Hematopoietic multipotent progenitor cell treated with erythropoietin and hydrocortisone succinate and interleukin-3 and kit ligand, for 15 days (in vitro differentiated cells): ENCODE results near the gene OXA1L.
"Not testable (repeated sequence)": the region's sequence is repeated elsewhere in the genome, so short reads cannot be mapped to it uniquely, and the experiment has no call there.

ENCODE experiments used
- DNase-seq: peaks from one replicate; pipeline ENCODE4 v3.0.0-alpha.2; 2015; ENCODE audit warnings: low spot score

The OXA1L gene

GRCh38 chr14:22800346-22800745 lies 33.9 kb downstream of the OXA1L start:
- DNase-seq: no peak

DNA sequence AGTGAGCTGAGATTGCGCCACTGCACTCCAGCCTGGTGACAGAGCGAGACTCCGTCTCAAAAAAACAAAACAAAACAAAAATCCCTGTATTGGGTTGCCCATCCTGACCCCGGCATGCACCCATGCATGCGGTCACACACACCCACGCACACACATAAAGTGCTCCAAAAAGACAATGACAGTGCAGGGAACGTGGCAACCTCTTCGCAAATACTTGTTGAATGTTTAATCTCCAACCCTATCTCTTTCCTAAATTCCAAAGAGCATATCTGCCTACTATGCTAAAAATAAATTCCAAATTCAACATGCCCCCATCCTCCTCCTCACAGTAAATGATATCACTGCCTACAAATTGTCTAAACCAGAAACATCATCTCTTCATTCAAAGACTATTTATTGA lies 35.2 kb downstream of the OXA1L start:
- DNase-seq: no peak

DNA sequence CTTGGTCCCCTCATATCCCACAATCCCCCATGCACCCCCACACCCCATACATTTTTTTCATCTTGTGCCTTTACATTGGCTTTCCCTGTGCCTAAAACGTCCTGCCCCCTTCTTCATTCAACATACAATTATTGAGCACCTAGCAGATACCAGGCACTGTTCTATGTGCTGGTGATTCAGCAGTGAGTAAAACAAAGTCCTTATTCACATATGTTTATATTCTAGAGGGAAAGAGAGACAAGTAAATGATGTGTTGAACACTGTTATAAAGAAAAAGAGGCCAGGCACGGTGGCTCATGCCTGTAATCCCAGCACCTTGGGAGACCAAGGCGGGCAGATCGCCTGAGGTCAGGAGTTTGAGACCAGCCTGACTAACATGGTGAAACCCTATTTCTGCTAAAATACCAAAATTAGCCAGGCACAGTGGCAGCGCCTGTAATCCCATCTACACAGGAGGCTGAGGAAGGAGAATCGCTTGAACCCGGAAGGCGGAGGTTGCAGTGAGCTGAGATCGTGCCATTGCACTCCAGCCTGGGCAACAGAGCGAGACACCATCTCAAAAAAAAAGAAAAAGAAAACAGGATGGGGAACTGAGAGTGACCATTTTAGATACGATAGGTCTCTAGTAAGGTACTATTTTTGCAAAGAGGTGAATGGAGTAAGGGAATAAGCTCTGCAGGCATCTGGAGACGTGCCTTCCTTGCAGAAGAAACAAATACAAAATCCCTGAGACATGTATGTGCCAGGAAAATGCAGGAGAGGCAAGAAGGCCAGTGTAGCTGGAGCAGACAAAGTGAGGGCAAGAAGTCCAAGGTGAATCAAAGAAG lies 36.6 kb downstream of the OXA1L start:
- no peak for DNase-seq

DNA sequence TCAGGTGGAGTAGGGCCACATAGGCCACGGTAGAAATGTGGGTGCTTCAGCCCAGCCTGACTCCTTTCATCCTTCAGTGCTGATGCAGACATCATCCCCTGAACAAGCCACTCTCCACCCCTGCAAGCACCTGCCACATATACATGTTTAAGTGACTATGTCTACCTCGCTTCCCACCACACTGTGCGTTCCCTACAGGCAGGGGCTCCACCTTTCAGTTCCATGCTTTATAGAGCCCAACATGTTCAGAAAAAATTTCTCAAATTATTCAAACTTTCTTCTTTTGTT lies 37.1 kb downstream of the OXA1L start:
- DNase-seq: no peak

DNA sequence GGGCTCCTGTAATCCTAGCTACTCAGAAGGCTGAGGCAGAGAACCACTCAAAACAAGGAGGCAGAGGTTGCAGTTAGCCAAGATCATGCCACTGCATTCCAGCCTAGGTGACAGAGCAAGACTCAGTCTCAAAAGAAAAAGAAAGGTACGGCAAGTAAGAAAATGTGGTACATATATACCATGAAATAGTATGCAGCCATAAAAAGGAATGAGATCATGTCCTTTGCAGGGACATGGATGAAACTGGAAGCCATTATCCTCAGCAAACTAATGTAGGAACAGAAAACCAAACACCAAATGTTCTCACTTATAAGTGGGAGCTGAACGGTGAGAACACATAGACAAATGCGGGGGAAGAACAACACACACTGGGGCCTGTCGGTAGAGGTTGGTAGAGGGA lies 38.7 kb downstream of the OXA1L start:
- DNase-seq: not testable (repeated sequence)

GRCh38 chr14:22807432-22808087 lies 41.1 kb downstream of the OXA1L start:
- no peak for DNase-seq

DNA sequence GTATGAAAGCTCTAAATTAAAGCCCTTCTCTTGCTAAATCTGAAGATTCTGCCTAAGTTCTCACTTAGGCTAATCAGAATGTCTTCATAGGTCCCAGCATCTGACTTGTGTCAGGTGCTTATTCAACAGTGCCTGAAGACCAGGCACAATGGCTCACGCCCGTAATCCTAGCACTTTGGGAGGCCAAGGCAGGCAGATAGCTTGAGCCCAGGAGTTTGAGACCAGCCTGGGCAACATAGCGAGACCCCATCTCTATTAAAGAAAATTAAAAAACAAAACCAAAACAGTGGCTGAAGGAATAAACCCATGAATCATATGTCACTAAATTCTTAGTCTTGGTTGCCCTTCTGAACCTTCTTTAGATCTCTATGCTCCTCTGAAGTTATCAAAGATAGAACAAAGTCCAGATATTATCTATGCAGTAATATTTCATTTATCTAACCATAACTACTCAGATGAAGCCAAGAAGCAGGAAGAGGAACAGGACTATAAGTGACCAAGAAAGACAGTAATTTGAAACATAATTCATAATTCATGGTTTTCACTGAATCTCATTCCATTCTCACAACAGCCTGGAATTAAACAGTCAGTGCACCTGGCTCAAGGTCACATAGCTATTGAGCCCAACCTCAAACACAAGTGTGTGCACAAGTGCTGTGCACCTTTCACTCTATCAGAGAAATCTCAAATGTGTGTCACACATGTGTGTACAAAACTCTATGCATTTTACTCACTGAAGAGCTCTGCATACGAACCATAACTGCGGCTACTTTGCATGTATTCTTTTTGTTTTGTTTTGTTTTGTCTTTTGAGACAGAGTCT lies 42.1 kb downstream of the OXA1L start:
- no peak for DNase-seq

DNA sequence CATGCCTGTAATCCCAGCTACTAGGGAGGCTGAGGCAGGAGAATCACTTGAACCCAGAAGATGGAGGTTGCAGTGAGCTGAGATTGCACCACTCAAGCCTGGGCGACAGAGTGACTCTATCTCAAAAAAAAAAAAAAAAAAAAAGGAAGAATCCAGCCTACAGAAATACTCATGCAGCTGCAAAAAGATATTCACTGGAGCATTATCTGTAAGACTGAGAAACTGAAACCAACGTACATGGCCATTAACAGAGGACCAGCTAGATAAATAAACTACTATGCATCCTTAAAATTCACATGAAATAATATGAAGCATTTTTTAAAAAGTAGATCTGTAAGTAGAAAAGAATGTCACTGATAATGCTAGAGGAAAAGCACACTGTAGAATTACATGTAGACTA lies 45.2 kb downstream of the OXA1L start:
- no peak for DNase-seq

DNA sequence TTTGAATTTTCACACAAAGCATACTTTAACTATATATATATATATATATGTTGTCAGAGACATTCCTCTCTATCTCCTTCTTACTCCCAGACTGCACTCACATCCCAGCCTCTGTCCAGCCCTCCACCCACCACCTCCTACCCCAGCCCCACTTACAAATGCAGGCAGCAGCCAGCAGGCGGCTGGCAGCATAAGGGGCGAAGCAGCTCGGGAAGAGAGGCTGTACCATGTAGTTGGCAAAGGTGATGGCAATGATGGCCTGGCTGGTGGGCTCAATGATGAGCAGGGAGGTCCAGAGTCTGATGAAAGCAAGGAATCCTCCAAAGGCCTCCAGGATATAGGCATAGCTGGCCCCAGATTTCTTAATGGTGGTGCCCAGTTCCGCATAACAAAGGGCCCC lies 46.3 kb downstream of the OXA1L start:
- no peak for DNase-seq

- DNase-seq: no peak
Observed at GRCh38 chr14:22813145-22813544, 46.7 kb downstream of the OXA1L start.

- no peak for DNase-seq
Observed at GRCh38 chr14:22814373-22814772, 47.9 kb downstream of the OXA1L start.

GRCh38 chr14:22814941-22815713 lies 48.6 kb downstream of the OXA1L start, which contains the start of gene SLC7A7:
TSS of gene SLC7A7 (minus strand) at chr14:22815435. CDS start at chr14:22813398, 2,037 bp downstream.
- DNase-seq: no peak

GRCh38 chr14:22819151-22819988 lies 52.9 kb downstream of the OXA1L start:
- DNase-seq: no peak

DNA sequence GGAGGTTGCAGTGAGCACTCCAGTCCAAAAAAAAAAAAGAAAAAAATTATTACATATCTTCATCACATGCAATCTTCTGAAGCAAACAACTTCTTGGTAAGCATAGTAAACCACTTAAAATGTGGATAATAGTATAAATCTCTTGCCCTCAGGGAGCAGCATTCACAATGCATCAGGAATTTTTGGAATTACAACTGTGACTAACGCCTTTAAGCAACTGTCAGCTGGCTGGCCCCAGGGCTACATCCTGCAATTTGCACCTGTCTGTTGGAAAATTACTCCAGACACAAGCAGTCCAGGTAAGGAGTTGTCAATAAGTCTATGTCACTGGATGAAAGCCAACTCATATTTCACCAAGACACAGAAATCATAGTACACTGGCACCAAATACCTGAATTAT lies 54.2 kb downstream of the OXA1L start:
- DNase-seq: no peak

GRCh38 chr14:22821193-22822015 lies 54.9 kb downstream of the OXA1L start:
- no peak for DNase-seq

GRCh38 chr14:22822016-22822570 lies 55.6 kb downstream of the OXA1L start:
- no peak for DNase-seq
